ENCODE data around the gene VPS37C.

GRCh38 chr11:61120099-61120705 lies 41.0 kb downstream of the VPS37C start:
- TF ChIP-seq CTCF (IDR thresholded peaks at IDR 0.05) (no peak), EZH2 (IDR thresholded peaks at IDR 0.05) (no peak)
